ENCODE measurements around the gene PRRT4.

GRCh38 chr7:128362670-128363069 lies 1.2 kb upstream of the PRRT4 start:
- no peak for TF ChIP-seq CTCF (conservative IDR thresholded peaks at IDR 0.05)
- no peak for TF ChIP-seq EZH2 (IDR thresholded peaks at IDR 0.05; ENCODE audit: low read depth)

Measured in PC-9 (cell line).